ENCODE data around the gene ATP9A. TPM values are rescaled to one million over a fixed set of nuclear protein-coding genes. Genes with fewer than 3 reads are reported as not detected.

The ATP9A gene
- total and polyA plus RNA-seq, 2 of the 4 experiments (the other 2 are of a cell fraction), result 10.6 to 22.4 TPM

DNA sequence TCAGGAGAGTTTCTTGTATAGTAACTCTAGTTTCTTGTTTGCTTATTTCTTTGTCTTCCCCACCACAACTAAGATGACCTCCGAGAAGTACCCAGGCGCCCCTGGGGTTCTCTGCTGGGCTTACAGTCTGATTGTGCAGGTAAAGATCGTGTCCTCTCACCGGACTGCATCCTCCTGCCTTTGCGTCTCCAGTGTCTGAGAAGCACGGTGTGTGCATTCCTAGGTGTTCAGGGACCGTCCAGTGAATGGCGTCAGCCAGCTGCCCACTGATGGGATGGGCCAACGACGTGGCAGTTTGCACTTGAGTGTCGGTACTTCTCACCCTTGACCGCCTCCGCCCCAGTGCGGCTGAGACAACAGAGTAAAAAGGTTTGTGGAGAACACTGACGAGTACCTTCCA, 169.6 kb downstream of the ATP9A start:
- H3K4me1 ChIP-seq (ENCODE audit: control insufficient read depth, insufficient read depth, low read length), result no peaks in the 10 kb centered on the region
- intact Hi-C loops (cut with micrococcal nuclease), result no loop called here

More for the DNA sequence above, 169.6 kb downstream of the ATP9A start:
- Histone ChIP-seq H3K4me3 (ENCODE audit: insufficient read depth, low read depth, low read length) (no peak overlapping the region), H3K9ac (ENCODE audit: low read depth, low read length) (no peak overlapping the region), H4K91ac (ENCODE audit: insufficient read depth, low read depth, low read length) (no peak overlapping the region), H3K27me3 (ENCODE audit: control insufficient read depth, insufficient read depth, low read length) (no peaks in the 10 kb centered on the region), H3K36me3 (ENCODE audit: control insufficient read depth, insufficient read depth, low read length) (peaks cover 19% of the 10 kb centered on the region), H2BK5ac (ENCODE audit: low read depth, low read length, poor library complexity, severe bottlenecking) (no peak overlapping the region), H4K20me1 (ENCODE audit: insufficient read depth, low read length) (no peaks in the 10 kb centered on the region), H3K18ac (ENCODE audit: low read depth, low read length) (no peak overlapping the region), H3K23ac (ENCODE audit: low read depth, low read length) (no peak overlapping the region), H3K56ac (ENCODE audit: extremely low read depth, insufficient read depth, low read length) (no peak overlapping the region), H3K14ac (replicated peaks; ENCODE audit: low read depth, low read length) (no peak overlapping the region), H3K9me1 (ENCODE audit: insufficient read depth, low read length) (no peaks in the 10 kb centered on the region), H3K9me3 (ENCODE audit: control insufficient read depth, insufficient read depth, low read length) (no peaks in the 10 kb centered on the region), H2AFZ (replicated peaks; ENCODE audit: low read length, poor library complexity) (no peak overlapping the region), H3K4me2 (ENCODE audit: low read depth, low read length) (no peak overlapping the region), H2AK5ac (ENCODE audit: low read depth, low read length) (no peak overlapping the region), H2AK9ac (replicated peaks; ENCODE audit: low read depth, low read length, poor library complexity) (no peak overlapping the region), H2BK120ac (ENCODE audit: low read depth, low read length) (no peak overlapping the region), H3K27ac (ENCODE audit: insufficient read depth, low read length) (no peak overlapping the region), H4K5ac (ENCODE audit: low read depth, low read length) (no peak overlapping the region), H3K4ac (ENCODE audit: low read depth, low read length) (no peak overlapping the region), H2BK15ac (ENCODE audit: low read depth, low read length) (no peak overlapping the region), H3K79me1 (ENCODE audit: low read depth in 1 of 2, low read length in 2 of 2) (no peaks in the 10 kb centered on the region), H2BK20ac (ENCODE audit: low read depth, low read length) (no peak overlapping the region), H4K8ac (ENCODE audit: low read depth in 2 of 2, low read length in 2 of 2) (no peak overlapping the region)
- dilution Hi-C loops (cut with HindIII; ENCODE audit: low sequenced_read_pairs, unreplicated experiment), result loop anchor here (25.0 kb wide), 1 partner anchor 186 kb away; no protein-coding TSS in a partner anchor
- no TSS peak for BruUV-seq (replicated peaks)
- ChIA-PET CTCF (no interaction called here), POLR2A (ENCODE audit: unreplicated experiment) (no interaction called here)
- DNase-seq (no peak), ATAC-seq (ENCODE audit: low read depth) (no peak)
- WGBS, 2 experiments (ENCODE audit: extremely low coverage in 2 of 2, insufficient read length in 1 of 2), result 95% methylated on average over 8 of the region's 15 CpGs; no CpG with 5 or more reads in 1 of the 2 experiments
- TF ChIP-seq, protein P1, sequence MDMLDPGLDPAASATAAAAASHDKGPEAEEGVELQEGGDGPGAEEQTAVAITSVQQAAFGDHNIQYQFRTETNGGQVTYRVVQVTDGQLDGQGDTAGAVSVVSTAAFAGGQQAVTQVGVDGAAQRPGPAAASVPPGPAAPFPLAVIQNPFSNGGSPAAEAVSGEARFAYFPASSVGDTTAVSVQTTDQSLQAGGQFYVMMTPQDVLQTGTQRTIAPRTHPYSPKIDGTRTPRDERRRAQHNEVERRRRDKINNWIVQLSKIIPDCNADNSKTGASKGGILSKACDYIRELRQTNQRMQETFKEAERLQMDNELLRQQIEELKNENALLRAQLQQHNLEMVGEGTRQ (IDR thresholded peaks at IDR 0.05; ENCODE audit: low read depth, low read length), result no peak
- TF ChIP-seq, protein P2, sequence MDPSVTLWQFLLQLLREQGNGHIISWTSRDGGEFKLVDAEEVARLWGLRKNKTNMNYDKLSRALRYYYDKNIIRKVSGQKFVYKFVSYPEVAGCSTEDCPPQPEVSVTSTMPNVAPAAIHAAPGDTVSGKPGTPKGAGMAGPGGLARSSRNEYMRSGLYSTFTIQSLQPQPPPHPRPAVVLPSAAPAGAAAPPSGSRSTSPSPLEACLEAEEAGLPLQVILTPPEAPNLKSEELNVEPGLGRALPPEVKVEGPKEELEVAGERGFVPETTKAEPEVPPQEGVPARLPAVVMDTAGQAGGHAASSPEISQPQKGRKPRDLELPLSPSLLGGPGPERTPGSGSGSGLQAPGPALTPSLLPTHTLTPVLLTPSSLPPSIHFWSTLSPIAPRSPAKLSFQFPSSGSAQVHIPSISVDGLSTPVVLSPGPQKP (IDR thresholded peaks at IDR 0.05; ENCODE audit: borderline replicate concordance, low read depth, low read length), result no peak
- TF ChIP-seq MAFK (IDR thresholded peaks at IDR 0.05; ENCODE audit: low read depth, low read length) (no peak), POLR2A (IDR thresholded peaks at IDR 0.05; ENCODE audit: low read depth, low read length) (no peak), MXI1 (IDR thresholded peaks at IDR 0.05; ENCODE audit: borderline replicate concordance, low read depth, low read length) (no peak), RFX5 (IDR thresholded peaks at IDR 0.05; ENCODE audit: low read depth, low read length) (no peak), FOS (IDR thresholded peaks at IDR 0.05; ENCODE audit: low read depth, low read length) (no peak), CEBPB (IDR thresholded peaks at IDR 0.05; ENCODE audit: low read depth, low read length) (no peak), RCOR1 (IDR thresholded peaks at IDR 0.05; ENCODE audit: insufficient replicate concordance, low read length) (no peak), BHLHE40 (IDR thresholded peaks at IDR 0.05; ENCODE audit: low read depth, low read length) (no peak), NFE2L2 (IDR thresholded peaks at IDR 0.05; ENCODE audit: low read depth, low read length) (no peak), SMC3 (IDR thresholded peaks at IDR 0.05; ENCODE audit: low read depth, low read length) (no peak), RAD21 (IDR thresholded peaks at IDR 0.05; ENCODE audit: low read length) (no peak), MAZ (IDR thresholded peaks at IDR 0.05; ENCODE audit: borderline replicate concordance, low read depth, low read length) (no peak), CHD1 (IDR thresholded peaks at IDR 0.05; ENCODE audit: low read depth, low read length) (no peak)
- TF ChIP-seq, protein P3, sequence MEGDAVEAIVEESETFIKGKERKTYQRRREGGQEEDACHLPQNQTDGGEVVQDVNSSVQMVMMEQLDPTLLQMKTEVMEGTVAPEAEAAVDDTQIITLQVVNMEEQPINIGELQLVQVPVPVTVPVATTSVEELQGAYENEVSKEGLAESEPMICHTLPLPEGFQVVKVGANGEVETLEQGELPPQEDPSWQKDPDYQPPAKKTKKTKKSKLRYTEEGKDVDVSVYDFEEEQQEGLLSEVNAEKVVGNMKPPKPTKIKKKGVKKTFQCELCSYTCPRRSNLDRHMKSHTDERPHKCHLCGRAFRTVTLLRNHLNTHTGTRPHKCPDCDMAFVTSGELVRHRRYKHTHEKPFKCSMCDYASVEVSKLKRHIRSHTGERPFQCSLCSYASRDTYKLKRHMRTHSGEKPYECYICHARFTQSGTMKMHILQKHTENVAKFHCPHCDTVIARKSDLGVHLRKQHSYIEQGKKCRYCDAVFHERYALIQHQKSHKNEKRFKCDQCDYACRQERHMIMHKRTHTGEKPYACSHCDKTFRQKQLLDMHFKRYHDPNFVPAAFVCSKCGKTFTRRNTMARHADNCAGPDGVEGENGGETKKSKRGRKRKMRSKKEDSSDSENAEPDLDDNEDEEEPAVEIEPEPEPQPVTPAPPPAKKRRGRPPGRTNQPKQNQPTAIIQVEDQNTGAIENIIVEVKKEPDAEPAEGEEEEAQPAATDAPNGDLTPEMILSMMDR (conservative IDR thresholded peaks at IDR 0.05; ENCODE audit: low read depth, low read length), result no peak
- in situ Hi-C loops (cut with MboI; ENCODE audit: low sequenced_read_pairs), result loop anchor here (10.0 kb wide), 1 partner anchor 614 kb away; no protein-coding TSS in a partner anchor
